Gastroesophageal sphincter (tissue), 4 donors: ENCODE data around the gene SFXN2. TPM values are rescaled to one million over a fixed set of nuclear protein-coding genes. Genes with fewer than 3 reads are reported as not detected.

Source experiments
- ATAC-seq: fragments of 150-250 bp; one replicate; pipeline ENCODE4 v1.9.1; 2016; ENCODE audit warnings: mild to moderate bottlenecking, moderate library complexity
- H3K27ac ChIP-seq, 4 donors: fragments of 200-600 bp; sonication (generic) in 3 of 4; 1 replicate in 3 of 4; 2 replicates in 1 of 4; pipeline ENCODE4 v1.5.1; 2016 to 2019
- H3K27me3 ChIP-seq: fragments of 200-600 bp; sonication (generic); one replicate; pipeline ENCODE4 v1.5.1; 2019
- H3K36me3 ChIP-seq, 2 donors: fragments of 200-600 bp; sonication (generic); one replicate each; pipeline ENCODE4 v1.5.1; 2019; ENCODE audit warnings: control low read depth in 1 of 2
- H3K4me1 ChIP-seq, 3 donors: fragments of 200-600 bp; sonication (generic); 1 replicate in 2 of 3; 2 replicates in 1 of 3; pipeline ENCODE4 v1.5.1; 2016 to 2019; ENCODE audit warnings: control low read depth in 2 of 3
- H3K4me3 ChIP-seq, 2 donors: fragments of 200-600 bp; sonication (generic); one replicate each; pipeline ENCODE4 v1.5.1; 2019; ENCODE audit warnings: mild to moderate bottlenecking in 1 of 2, moderate library complexity in 1 of 2
- H3K9me3 ChIP-seq, 3 donors: fragments of 200-600 bp; sonication (generic); one replicate each; pipeline ENCODE4 v1.5.1; 2017 to 2019; ENCODE audit warnings: control low read depth in 2 of 3
- EP300 ChIP-seq: sonication (generic); formaldehyde crosslinking; IDR thresholded peaks from one replicate; pipeline ENCODE4 v1.6.1; 2017; ENCODE audit warnings: antibody characterized with exemption, mild to moderate bottlenecking
- POLR2A ChIP-seq, 2 donors: fragments of 450-650 bp; IDR thresholded peaks; one replicate each; pipeline ENCODE4 v1.6.1; 2017; ENCODE audit warnings: antibody characterized with exemption in 2 of 2, mild to moderate bottlenecking in 2 of 2, moderate library complexity in 1 of 2
- POLR2AphosphoS5 ChIP-seq: sonication (generic); formaldehyde crosslinking; IDR thresholded peaks from one replicate; pipeline ENCODE4 v1.6.1; 2017; ENCODE audit warnings: antibody characterized with exemption
- WGBS, 2 donors: methylation state at CpG; one replicate each; pipeline ENCODE4 v1.1.5; 2018; ENCODE audit warnings: low coverage in 1 of 2; 5-methylcytosine and 5-hydroxymethylcytosine counted together
- total RNA-seq, 4 donors: library from RNA; depleted of rRNA; stranded (reverse); fragments of >200 nt; gene quantifications; one replicate each; pipeline ENCODE4 v1.1.0, GENCODE V29; 2016
- TF ChIP-seq, protein P1 (sequence below), 4 experiments: fragments of 200-600 bp in 2 of 4; fragments of 450-650 bp in 2 of 4; sonication (generic) in 1 of 4; IDR thresholded peaks; one replicate each; pipeline ENCODE4 v1.5.1; 2017 to 2019; ENCODE audit warnings: antibody characterized with exemption in 4 of 4, mild to moderate bottlenecking in 2 of 4, moderate library complexity in 2 of 4

SFXN2 gene
- total RNA-seq, 4 donors from 2014 or later: 0.45 to 3.2 (median 1.2) TPM

GRCh38 chr10:102781090-102781920, 66.9 kb downstream of the SFXN2 start:
- no peak for ATAC-seq
- peaks cover 46 to 100% (median 78%) of the 10 kb centered on the region in 3 donors for H3K4me1 ChIP-seq
- H3K27ac ChIP-seq: peak overlapping the region; percentile 95 to 97 (median 95)
- no peaks in the 10 kb centered on the region for H3K9me3 ChIP-seq
- 30 to 52% methylated on average over 4 of the region's 8 CpGs for WGBS, 2 donors
- TF ChIP-seq POLR2AphosphoS5: peak; percentile 15
- no peak for TF ChIP-seq POLR2A (IDR thresholded peaks at IDR 0.05)
- no peak for TF ChIP-seq EP300
- no peaks in the 10 kb centered on the region for H3K36me3 ChIP-seq
- no peak overlapping the region for H3K4me3 ChIP-seq
- H3K27me3 ChIP-seq: no peaks in the 10 kb centered on the region

GRCh38 chr10:102781921-102782557, 67.6 kb downstream of the SFXN2 start:
- H3K36me3 ChIP-seq: no peaks in the 10 kb centered on the region
- H3K4me3 ChIP-seq: peak overlapping the region in 1 of 2 donors; percentile 14
- peak overlapping the region; percentile 95 to 97 (median 95) for H3K27ac ChIP-seq
- H3K4me1 ChIP-seq: peaks cover 48 to 100% (median 79%) of the 10 kb centered on the region in 3 donors
- no peaks in the 10 kb centered on the region for H3K9me3 ChIP-seq
- H3K27me3 ChIP-seq: no peaks in the 10 kb centered on the region
- TF ChIP-seq EP300 (no peak), POLR2AphosphoS5 (no peak)
- TF ChIP-seq, protein P1, sequence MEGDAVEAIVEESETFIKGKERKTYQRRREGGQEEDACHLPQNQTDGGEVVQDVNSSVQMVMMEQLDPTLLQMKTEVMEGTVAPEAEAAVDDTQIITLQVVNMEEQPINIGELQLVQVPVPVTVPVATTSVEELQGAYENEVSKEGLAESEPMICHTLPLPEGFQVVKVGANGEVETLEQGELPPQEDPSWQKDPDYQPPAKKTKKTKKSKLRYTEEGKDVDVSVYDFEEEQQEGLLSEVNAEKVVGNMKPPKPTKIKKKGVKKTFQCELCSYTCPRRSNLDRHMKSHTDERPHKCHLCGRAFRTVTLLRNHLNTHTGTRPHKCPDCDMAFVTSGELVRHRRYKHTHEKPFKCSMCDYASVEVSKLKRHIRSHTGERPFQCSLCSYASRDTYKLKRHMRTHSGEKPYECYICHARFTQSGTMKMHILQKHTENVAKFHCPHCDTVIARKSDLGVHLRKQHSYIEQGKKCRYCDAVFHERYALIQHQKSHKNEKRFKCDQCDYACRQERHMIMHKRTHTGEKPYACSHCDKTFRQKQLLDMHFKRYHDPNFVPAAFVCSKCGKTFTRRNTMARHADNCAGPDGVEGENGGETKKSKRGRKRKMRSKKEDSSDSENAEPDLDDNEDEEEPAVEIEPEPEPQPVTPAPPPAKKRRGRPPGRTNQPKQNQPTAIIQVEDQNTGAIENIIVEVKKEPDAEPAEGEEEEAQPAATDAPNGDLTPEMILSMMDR (IDR thresholded peaks at IDR 0.05): no peak
- WGBS, 2 donors: 49 to 90% methylated on average over 2 to 6 of the region's 6 CpGs
- ATAC-seq: peak; percentile 65

GRCh38 chr10:102782673-102783551, 68.5 kb downstream of the SFXN2 start:
- Histone ChIP-seq H3K27me3 (no peaks in the 10 kb centered on the region), H3K27ac (peak overlapping the region; percentile 95 to 97 (median 95)), H3K4me1 (peaks cover 45 to 97% (median 75%) of the 10 kb centered on the region in 3 donors), H3K36me3 (no peaks in the 10 kb centered on the region), H3K4me3 (peak overlapping the region in 1 of 2 donors; percentile 14), H3K9me3 (no peaks in the 10 kb centered on the region)
- TF ChIP-seq, protein P1 (IDR thresholded peaks at IDR 0.05): no peak
- TF ChIP-seq POLR2AphosphoS5 (peak; percentile 95), EP300 (no peak), POLR2A (IDR thresholded peaks at IDR 0.05) (no peak)
- ATAC-seq: peak; percentile 80
- WGBS, 2 donors: 24 to 25% methylated on average over 10 of the region's 18 CpGs

DNA sequence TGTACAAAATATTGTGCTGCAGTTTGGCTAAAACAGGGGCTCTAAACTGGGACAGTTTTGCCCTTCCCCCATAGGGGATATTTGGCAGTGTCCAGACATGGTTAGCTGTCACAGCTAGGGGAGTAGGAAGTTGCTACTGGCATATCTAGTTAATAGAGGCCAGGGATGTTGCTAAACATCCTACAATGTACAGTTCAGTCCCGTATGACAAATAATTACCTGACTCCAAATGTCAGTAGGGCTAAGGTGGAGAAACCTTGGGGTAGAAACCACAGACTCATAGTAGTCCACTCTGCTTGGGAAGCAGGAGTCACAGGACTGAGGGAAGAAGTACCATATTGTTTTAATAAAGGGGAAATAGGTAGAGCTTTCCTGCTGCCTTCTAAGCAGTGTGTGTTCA, 69.1 kb downstream of the SFXN2 start:
- peak; percentile 2 for ATAC-seq
- H3K4me3 ChIP-seq: peak overlapping the region in 1 of 2 donors; percentile 14
- H3K4me1 ChIP-seq: peaks cover 41 to 97% (median 69%) of the 10 kb centered on the region in 3 donors

More for the DNA sequence above, 69.1 kb downstream of the SFXN2 start:
- WGBS, 2 donors: 56% methylated on average over 1 of the region's 1 CpG; no CpG with 5 or more reads in 1 of the 2 donors
- Histone ChIP-seq H3K9me3 (no peaks in the 10 kb centered on the region), H3K36me3 (no peaks in the 10 kb centered on the region), H3K27me3 (no peaks in the 10 kb centered on the region), H3K27ac (peak overlapping the region; percentile 95 to 97 (median 95))
- TF ChIP-seq, protein P1 (IDR thresholded peaks at IDR 0.05): peak in 1 of 4 experiments; percentile 17
- TF ChIP-seq POLR2AphosphoS5 (peak; percentile 46), POLR2A (IDR thresholded peaks at IDR 0.05) (no peak), EP300 (no peak)
